HG02973 (cell line): ENCODE data around the gene TRIO.

Experiments used
- ATAC-seq: cut with Tn5 transposase; IDR thresholded peaks from one replicate; pipeline ENCODE4 v1.9.1; 2021; ENCODE audit warnings: moderate library complexity; ENCODE audit not compliant: unreplicated experiment

The TRIO gene

GRCh38 chr5:14122089-14122488 is 21.1 kb upstream of the TRIO start:
- ATAC-seq = no peak

- ATAC-seq = no peak
These were observed 19.6 kb upstream of the TRIO start for GRCh38 chr5:14123551-14123950.

- ATAC-seq = no peak
These were observed 19.1 kb upstream of the TRIO start for GRCh38 chr5:14123974-14124482.

- ATAC-seq = no peak
These were observed 17.9 kb upstream of the TRIO start for GRCh38 chr5:14125262-14125661.

- no peak for ATAC-seq
These were observed 15.6 kb upstream of the TRIO start for GRCh38 chr5:14127587-14127986.

- no peak for ATAC-seq
These were observed 15.1 kb upstream of the TRIO start for GRCh38 chr5:14128079-14128478.

GRCh38 chr5:14129123-14129522 is 14.0 kb upstream of the TRIO start:
- ATAC-seq = no peak

- no peak for ATAC-seq
These were observed 11.2 kb upstream of the TRIO start for GRCh38 chr5:14131855-14132503.

- ATAC-seq = no peak
These were observed 9.7 kb upstream of the TRIO start for GRCh38 chr5:14133394-14133793.

GRCh38 chr5:14134083-14134482 is 9.1 kb upstream of the TRIO start:
- no peak for ATAC-seq

- ATAC-seq = no peak
These were observed 8.4 kb upstream of the TRIO start for GRCh38 chr5:14134771-14135170.

GRCh38 chr5:14135621-14136020 is 7.5 kb upstream of the TRIO start:
- ATAC-seq = no peak

GRCh38 chr5:14136228-14136627 is 6.9 kb upstream of the TRIO start:
- ATAC-seq = no peak

GRCh38 chr5:14138608-14139540 is 4.3 kb upstream of the TRIO start:
- no peak for ATAC-seq

GRCh38 chr5:14141764-14142163 is 1.4 kb upstream of the TRIO start:
- ATAC-seq = no peak

- no peak for ATAC-seq
These were observed 828 bp upstream of the TRIO start for GRCh38 chr5:14142202-14142826.

- peak; percentile 12 for ATAC-seq
These were observed 351 bp downstream of the TRIO start for GRCh38 chr5:14143546-14143840.

GRCh38 chr5:14143841-14144585 is 871 bp downstream of the TRIO start:
- peak; percentile 8 for ATAC-seq

- peak; percentile 61 for ATAC-seq
These were observed 1.7 kb downstream of the TRIO start for GRCh38 chr5:14144586-14145434.
